Measurements from ENCODE around the gene RHBDD3. TPM values are rescaled to one million over a fixed set of nuclear protein-coding genes. Genes with fewer than 3 reads are reported as not detected.
A peak's percentile ranks its signal among the peaks of the same experiment; 100 is the strongest.

Gene RHBDD3
- total RNA-seq, 1 donor from 2014 or later, result 19.0 TPM

DNA sequence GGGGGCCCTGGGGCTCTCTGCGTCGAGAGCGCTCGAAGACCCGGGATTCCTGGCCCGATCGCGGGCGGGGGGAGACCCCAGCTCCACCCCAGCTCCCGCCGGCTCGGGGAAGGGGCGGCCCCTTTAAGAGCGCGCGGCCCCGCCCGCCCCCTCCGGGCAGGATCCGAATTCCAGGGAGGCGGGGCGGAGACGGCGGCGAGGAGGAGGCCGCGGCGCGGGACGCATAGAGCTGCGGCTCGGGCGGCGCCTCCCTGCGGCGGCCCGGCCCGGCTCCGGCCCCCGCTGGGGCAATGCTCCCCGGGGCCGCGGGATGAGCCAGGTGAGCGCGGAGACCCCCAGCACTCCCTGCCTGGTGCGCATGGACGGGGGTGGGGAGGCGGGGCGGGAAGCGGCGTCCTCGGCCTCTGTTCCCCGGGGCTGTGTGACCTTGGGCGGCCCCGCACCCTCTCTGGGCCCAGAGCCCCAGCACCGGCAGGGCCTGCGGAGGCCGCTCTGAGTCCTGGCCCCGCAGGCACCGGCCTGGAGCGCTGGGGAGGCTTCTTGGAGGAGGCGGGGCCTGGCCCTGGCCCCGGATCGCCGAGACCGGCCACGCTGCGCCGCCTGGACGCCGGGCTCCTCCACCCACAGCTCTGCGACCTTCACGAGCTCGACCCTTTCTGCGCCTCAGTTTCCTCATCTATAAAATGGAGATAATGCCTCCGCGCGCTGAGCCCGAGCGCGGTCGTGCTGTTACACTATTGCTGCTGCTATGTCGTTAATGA is 39.2 kb upstream of the RHBDD3 start:
- peak; percentile 72 for ATAC-seq
- Histone ChIP-seq H3K4me3 (peak overlapping the region; percentile 85), H3K27me3 (no peaks in the 10 kb centered on the region), H3K36me3 (no peaks in the 10 kb centered on the region), H3K27ac (peak overlapping the region; percentile 87), H3K4me1 (peaks cover 52% of the 10 kb centered on the region), H3K9me3 (no peaks in the 10 kb centered on the region)
- TF ChIP-seq, protein P1, sequence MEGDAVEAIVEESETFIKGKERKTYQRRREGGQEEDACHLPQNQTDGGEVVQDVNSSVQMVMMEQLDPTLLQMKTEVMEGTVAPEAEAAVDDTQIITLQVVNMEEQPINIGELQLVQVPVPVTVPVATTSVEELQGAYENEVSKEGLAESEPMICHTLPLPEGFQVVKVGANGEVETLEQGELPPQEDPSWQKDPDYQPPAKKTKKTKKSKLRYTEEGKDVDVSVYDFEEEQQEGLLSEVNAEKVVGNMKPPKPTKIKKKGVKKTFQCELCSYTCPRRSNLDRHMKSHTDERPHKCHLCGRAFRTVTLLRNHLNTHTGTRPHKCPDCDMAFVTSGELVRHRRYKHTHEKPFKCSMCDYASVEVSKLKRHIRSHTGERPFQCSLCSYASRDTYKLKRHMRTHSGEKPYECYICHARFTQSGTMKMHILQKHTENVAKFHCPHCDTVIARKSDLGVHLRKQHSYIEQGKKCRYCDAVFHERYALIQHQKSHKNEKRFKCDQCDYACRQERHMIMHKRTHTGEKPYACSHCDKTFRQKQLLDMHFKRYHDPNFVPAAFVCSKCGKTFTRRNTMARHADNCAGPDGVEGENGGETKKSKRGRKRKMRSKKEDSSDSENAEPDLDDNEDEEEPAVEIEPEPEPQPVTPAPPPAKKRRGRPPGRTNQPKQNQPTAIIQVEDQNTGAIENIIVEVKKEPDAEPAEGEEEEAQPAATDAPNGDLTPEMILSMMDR (IDR thresholded peaks at IDR 0.05), result no peak
- DNase-seq, result peak; percentile 91
- intact Hi-C loops (cut with DNase I), result no loop called here

DNA sequence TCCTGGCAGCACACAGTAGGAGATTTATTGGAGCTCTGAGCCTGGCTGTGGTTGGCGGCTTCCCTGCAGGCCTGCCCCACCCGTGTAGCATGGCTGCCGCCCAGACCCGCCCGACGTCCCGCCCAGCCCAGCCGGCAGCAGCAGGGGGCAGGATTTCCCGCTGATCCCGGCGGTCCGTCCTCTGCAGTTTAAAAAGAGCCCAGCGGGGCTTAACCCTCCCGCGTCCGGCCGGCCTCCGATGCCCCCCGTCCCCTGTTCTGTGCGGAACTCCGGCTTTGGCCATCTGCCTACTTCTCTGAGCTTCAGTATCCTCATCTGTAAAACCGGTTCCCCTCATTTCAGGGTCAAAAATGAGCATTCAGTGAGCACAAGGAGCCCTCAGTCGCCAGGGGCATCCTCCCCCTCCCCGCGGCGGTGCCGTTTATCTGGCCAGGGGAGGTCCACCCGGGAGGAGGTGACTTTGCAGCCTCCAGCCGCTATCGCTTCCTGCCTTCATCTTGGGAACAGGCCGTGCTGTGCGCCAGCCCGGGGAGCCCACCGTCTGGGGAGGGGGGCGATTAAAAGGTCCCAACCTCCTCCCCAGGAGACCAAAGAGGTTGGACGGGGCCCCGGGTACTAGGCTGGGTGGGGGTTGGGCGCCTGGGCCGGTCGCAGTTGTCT is 38.5 kb upstream of the RHBDD3 start, which contains the start of gene GAS2L1:
GAS2L1 (plus strand) TSS at position 476 of the 660 bp plus-strand sequence. CDS start 1,456 bp downstream, outside the sequence.
- Histone ChIP-seq H3K27me3 (no peaks in the 10 kb centered on the region), H3K4me1 (peaks cover 48% of the 10 kb centered on the region), H3K27ac (peak within 1 kb of the TSS; percentile 87), H3K4me3 (peak within 1 kb of the TSS; percentile 85), H3K9me3 (no peaks in the 10 kb centered on the region), H3K36me3 (no peaks in the 10 kb centered on the region)
- TF ChIP-seq, protein P1 (IDR thresholded peaks at IDR 0.05), result peak; percentile 67
- intact Hi-C loops (cut with DNase I), result no loop called here
- peak; percentile 91 for DNase-seq
- ATAC-seq, result peak; percentile 71

DNA sequence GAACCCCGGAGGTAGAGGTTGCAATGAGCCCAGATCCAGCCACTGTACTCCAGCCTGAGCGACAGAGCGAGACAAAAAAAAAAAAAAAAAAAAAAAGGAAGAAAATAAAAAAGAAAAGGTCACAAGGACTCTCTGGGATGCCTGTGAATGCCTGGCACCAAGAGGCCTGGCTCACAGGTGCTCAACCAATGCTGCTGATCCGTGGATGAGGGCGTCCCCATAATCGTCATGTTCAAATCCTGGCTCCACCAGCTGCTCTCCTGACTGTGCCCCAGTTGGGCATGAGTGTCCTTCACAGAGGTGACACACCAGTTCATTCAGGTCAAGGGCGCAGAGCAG is 38.0 kb upstream of the RHBDD3 start:
- ATAC-seq, result no peak
- Histone ChIP-seq H3K4me1 (peaks cover 43% of the 10 kb centered on the region), H3K27me3 (no peaks in the 10 kb centered on the region), H3K27ac (no peak overlapping the region), H3K36me3 (peaks cover 3% of the 10 kb centered on the region), H3K4me3 (peak overlapping the region; percentile 85), H3K9me3 (no peaks in the 10 kb centered on the region)
- TF ChIP-seq, protein P1 (IDR thresholded peaks at IDR 0.05), result no peak
- intact Hi-C loops (cut with DNase I), result no loop called here
- DNase-seq, result no peak

DNA sequence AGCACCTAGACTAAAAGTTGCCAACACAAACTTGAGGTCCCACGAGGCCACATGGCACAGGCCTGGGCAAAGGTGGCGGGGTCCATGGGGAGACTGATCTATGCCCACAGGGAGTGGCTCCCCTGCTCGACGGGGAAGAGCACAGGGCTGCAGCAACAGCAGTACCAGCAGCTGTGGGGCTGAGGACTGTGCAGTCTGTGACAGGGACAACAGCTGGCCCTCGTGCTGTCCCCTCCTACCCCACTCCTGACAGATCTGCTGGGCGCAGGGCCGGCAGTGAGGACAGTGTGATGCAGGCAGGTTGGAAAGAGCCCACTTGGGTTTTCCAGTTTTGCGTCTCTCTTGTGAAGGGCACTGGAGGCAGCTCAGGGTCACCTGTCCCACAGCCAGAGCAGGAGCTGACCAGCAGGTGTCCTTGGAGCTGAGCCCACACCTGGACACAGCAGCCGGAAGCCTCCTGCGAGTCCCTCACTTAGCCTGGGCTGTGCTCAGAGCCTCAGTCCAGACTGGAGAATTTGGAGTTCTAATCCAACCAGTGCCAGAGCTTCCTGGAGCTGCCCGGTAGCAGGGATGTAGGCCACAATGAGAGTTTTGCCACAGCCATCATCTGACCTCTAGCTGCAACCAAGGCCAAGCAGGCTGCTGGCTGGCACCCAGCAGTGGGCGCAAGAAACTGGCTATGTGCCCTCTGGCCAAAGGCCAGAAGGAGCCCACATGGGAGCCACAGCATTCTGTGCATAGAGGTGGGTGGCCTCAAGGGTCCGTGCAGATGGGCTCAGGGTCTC is 35.1 kb upstream of the RHBDD3 start:
- H3K27ac ChIP-seq, result peak overlapping the region; percentile 24
- no peak for DNase-seq
- intact Hi-C loops (cut with DNase I), result no loop called here
- no peaks in the 10 kb centered on the region for H3K9me3 ChIP-seq
- no peak overlapping the region for H3K4me3 ChIP-seq
- peaks cover 33% of the 10 kb centered on the region for H3K36me3 ChIP-seq
- no peak for ATAC-seq
- TF ChIP-seq, protein P1 (IDR thresholded peaks at IDR 0.05), result no peak
- no peaks in the 10 kb centered on the region for H3K27me3 ChIP-seq
- peaks cover 17% of the 10 kb centered on the region for H3K4me1 ChIP-seq

DNA sequence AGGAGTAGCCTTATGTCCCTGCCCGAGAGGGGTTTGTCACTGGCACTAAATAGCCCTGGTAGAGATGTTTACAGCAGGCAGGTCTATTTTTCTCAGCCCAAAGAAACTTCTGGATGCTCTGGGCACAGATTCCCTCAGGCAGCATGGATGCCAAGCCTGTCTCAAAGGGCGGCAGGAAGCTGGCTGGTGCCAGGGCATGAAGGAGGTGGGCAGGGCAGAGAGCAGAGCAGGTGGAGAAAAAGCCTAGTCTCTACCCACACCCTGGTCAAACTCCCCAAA is 34.6 kb upstream of the RHBDD3 start:
- no peak for ATAC-seq
- Histone ChIP-seq H3K4me3 (no peak overlapping the region), H3K27me3 (no peaks in the 10 kb centered on the region), H3K36me3 (peaks cover 38% of the 10 kb centered on the region), H3K27ac (no peak overlapping the region), H3K4me1 (peaks cover 16% of the 10 kb centered on the region), H3K9me3 (no peaks in the 10 kb centered on the region)
- TF ChIP-seq, protein P1 (IDR thresholded peaks at IDR 0.05), result no peak
- intact Hi-C loops (cut with DNase I), result no loop called here
- DNase-seq, result no peak

Data from upper lobe of right lung (tissue), 1 donor.